ENCODE measurements around the gene TJAP1.
"Not testable (repeated sequence)": the region's sequence is repeated elsewhere in the genome, so short reads cannot be mapped to it uniquely, and the experiment has no call there.

TJAP1 gene

GRCh38 chr6:43524483-43524961 lies 47.2 kb downstream of the TJAP1 start:
- FAIRE-seq: no peak

GRCh38 chr6:43532201-43532600 lies 54.8 kb downstream of the TJAP1 start:
- no peak for DNase-seq (ENCODE audit: low spot score)
- FAIRE-seq: no peak

More at GRCh38 chr6:43524483-43524961, 47.2 kb downstream of the TJAP1 start:
- DNase-seq (ENCODE audit: low spot score): no peak

- DNase-seq (ENCODE audit: low spot score); FAIRE-seq: not testable (repeated sequence)
Observed at GRCh38 chr6:43538986-43539385, 61.6 kb downstream of the TJAP1 start.

GRCh38 chr6:43539409-43539808 lies 62.0 kb downstream of the TJAP1 start:
- not testable (repeated sequence) for FAIRE-seq; DNase-seq (ENCODE audit: low spot score)

- FAIRE-seq (no peak), DNase-seq (ENCODE audit: low spot score) (no peak)
Observed at GRCh38 chr6:43540507-43540906, 63.1 kb downstream of the TJAP1 start.

GRCh38 chr6:43541774-43542471 lies 64.6 kb downstream of the TJAP1 start:
- FAIRE-seq (no peak), DNase-seq (ENCODE audit: low spot score) (no peak)

GRCh38 chr6:43544461-43544860 lies 67.1 kb downstream of the TJAP1 start:
- DNase-seq (ENCODE audit: low spot score) (no peak), FAIRE-seq (no peak)

- DNase-seq (ENCODE audit: low spot score) (no peak), FAIRE-seq (no peak)
Observed at GRCh38 chr6:43547222-43547621, 69.9 kb downstream of the TJAP1 start.

Measured in urothelium cell line (cell line).